ENCODE results near the gene SLF2. TPM values are rescaled to one million over a fixed set of nuclear protein-coding genes. Genes with fewer than 3 reads are reported as not detected.

The SLF2 gene
- total and polyA plus RNA-seq, 8 donors = 9.5 to 16.8 (median 11.8) TPM

DNA sequence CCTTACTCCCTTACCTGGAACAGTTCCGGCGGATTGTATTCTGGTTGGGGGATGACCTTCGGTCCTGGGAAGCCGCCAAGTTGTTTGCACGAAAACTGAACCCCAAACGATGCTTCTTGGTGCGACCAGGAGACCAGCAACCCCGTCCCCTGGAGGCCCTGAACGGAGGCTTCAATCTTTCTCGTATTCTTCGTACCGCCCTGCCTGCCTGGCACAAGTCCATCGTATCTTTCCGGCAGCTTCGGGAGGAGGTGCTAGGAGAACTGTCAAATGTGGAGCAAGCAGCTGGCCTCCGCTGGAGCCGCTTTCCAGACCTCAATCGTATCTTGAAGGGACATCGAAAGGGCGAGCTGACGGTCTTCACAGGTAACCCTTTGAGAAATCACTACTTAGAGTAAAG is 76.3 kb downstream of the SLF2 start:
- peaks cover 0 to 3% (median 0%) of the 10 kb centered on the region in 3 donors for H3K36me3 ChIP-seq

DNA sequence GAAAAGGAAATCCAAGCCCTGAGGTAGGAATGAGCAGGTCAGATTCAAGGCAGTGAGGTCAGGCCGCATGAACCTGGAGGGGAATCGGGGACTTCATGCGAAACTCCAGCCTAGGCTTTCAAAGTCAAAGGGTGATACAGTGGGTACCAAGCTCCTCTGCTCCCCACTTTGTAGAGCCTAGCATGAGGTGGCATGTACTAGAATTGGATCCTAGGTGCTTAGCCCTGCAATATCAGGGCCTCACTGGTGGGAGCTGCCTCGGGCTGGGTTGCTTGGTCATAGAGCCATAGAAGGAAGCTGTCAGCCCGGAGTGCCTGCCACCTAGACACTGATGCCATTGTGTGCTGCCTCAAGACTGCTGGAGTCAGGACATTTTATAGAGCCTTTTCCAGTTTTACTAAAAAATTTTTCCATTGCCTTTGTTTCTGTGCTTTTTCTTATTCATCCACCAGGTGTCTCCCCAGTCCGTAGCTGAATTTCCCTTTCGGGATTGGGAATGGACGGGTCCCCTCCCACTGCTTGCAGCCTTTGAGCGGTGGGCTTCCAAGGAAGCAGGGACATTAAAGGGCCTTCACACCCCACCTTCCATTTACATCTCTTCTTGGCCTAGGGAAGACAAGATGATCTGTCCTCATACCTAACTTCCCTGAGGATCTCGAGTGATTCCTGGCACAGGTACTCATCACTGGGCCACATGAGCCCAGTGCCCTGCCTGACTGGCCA is 81.4 kb downstream of the SLF2 start:
- H3K4me3 ChIP-seq = no peak overlapping the region
- H3K4me1 ChIP-seq = peaks cover 0 to 12% (median 8%) of the 10 kb centered on the region in 3 donors
- intact Hi-C loops (cut with DNase I) = no loop called here
- no peak for FAIRE-seq
- H3K27me3 ChIP-seq = no peaks in the 10 kb centered on the region
- TF ChIP-seq, protein P1, sequence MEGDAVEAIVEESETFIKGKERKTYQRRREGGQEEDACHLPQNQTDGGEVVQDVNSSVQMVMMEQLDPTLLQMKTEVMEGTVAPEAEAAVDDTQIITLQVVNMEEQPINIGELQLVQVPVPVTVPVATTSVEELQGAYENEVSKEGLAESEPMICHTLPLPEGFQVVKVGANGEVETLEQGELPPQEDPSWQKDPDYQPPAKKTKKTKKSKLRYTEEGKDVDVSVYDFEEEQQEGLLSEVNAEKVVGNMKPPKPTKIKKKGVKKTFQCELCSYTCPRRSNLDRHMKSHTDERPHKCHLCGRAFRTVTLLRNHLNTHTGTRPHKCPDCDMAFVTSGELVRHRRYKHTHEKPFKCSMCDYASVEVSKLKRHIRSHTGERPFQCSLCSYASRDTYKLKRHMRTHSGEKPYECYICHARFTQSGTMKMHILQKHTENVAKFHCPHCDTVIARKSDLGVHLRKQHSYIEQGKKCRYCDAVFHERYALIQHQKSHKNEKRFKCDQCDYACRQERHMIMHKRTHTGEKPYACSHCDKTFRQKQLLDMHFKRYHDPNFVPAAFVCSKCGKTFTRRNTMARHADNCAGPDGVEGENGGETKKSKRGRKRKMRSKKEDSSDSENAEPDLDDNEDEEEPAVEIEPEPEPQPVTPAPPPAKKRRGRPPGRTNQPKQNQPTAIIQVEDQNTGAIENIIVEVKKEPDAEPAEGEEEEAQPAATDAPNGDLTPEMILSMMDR (IDR thresholded peaks at IDR 0.05) = peak in 3 of 4 donors; percentile 34 to 44 (median 41)
- no peak for ATAC-seq
- no peak overlapping the region for H3K27ac ChIP-seq
- WGBS, 2 donors = 48 to 49% methylated on average over 10 of the region's 10 CpGs
- no peaks in the 10 kb centered on the region for H3K9me3 ChIP-seq
- peak in 1 of 6 donors; percentile 33 for DNase-seq
- H3K36me3 ChIP-seq = peaks cover 0 to 3% (median 0%) of the 10 kb centered on the region in 3 donors

More for the DNA sequence above, 76.3 kb downstream of the SLF2 start:
- Histone ChIP-seq H3K4me1 (peaks cover 7 to 27% (median 14%) of the 10 kb centered on the region in 3 donors), H3K9me3 (no peaks in the 10 kb centered on the region), H3K27ac (no peak overlapping the region), H3K4me3 (peak overlapping the region in 1 of 4 donors; percentile 93), H3K27me3 (no peaks in the 10 kb centered on the region)
- WGBS, 2 donors = 56 to 67% methylated on average over 21 of the region's 21 CpGs
- ATAC-seq = peak in 1 of 4 donors; percentile 13
- no peak for FAIRE-seq
- intact Hi-C loops (cut with DNase I) = no loop called here
- TF ChIP-seq, protein P1 (IDR thresholded peaks at IDR 0.05) = no peak
- DNase-seq = peak in 3 of 6 donors; percentile 41 to 76 (median 54)

DNA sequence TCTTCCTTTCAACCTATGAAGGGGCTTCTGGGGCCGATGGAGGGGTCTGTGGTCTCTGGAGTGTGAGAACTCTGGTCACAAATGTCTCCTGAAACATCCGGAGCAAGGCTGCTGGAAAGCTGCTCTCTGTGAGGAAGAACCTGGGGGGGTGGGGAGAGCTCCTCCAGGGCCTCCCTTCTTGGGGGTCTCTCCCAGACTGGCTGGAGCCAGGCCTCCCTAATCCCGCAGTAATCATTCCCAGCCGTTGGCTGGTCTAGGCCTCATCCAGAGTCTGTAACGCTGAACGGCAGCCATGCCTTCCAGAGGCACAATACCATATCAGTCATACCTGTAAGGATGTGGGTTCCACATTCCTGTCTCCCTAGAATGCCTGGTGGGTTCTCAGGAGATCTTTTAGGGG is 82.4 kb downstream of the SLF2 start:
- no peak overlapping the region for H3K27ac ChIP-seq
- TF ChIP-seq, protein P1 (IDR thresholded peaks at IDR 0.05) = no peak
- FAIRE-seq (no peak), ATAC-seq (no peak), DNase-seq (peak in 1 of 6 donors; percentile 25)
- peaks cover 0 to 3% (median 0%) of the 10 kb centered on the region in 3 donors for H3K36me3 ChIP-seq
- H3K4me3 ChIP-seq = no peak overlapping the region
- H3K9me3 ChIP-seq = no peaks in the 10 kb centered on the region
- H3K4me1 ChIP-seq = peaks cover 0 to 10% (median 8%) of the 10 kb centered on the region in 3 donors
- intact Hi-C loops (cut with DNase I) = no loop called here
- no peaks in the 10 kb centered on the region for H3K27me3 ChIP-seq
- 62 to 75% methylated on average over 6 of the region's 6 CpGs for WGBS, 2 donors

DNA sequence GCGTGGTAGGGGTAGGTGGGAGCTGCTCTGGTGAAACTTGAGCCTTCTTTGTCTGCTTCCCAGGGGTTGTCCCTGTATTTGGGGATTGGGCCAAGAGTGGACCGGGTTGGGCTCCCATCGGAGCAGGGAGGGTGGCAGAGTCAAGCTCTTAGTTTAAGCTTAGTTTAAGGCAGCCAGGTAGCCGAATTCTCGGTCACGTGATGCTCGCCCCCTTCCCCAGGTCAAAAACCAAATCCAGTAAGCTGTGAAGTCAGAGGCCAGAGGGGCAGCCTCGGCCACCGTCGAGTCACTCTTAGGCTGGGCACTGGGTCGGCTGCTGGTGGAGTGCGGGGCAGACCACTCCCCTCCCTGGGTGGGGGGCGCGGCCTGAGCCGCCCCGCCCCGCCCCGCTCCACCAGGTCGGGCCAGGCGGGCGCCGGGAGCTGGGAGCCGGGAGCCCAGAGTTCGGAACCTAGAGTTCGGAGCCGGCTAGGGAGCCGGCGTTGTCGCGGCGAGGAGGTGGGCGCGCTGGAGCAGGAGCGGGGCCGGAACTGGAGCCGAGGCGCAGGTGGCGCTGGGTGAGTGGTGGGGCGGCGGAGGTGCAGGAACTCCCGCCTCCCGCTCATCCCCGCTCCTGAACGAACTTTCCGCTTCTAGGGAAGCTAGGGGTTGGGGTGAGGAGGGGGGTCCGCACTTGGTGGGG is 84.1 kb downstream of the SLF2 start:
- H3K4me1 ChIP-seq = peaks cover 0 to 20% (median 8%) of the 10 kb centered on the region in 3 donors
- H3K36me3 ChIP-seq = no peaks in the 10 kb centered on the region
- peak; percentile 13 to 46 (median 18) for ATAC-seq
- peak; percentile 43 to 87 (median 67) for DNase-seq
- H3K27me3 ChIP-seq = no peaks in the 10 kb centered on the region
- FAIRE-seq = no peak
- TF ChIP-seq, protein P1 (IDR thresholded peaks at IDR 0.05) = no peak
- peak overlapping the region; percentile 95 to 99 (median 98) for H3K27ac ChIP-seq
- intact Hi-C loops (cut with DNase I) = no loop called here
- 2 to 3% methylated on average over 38 to 46 of the region's 46 CpGs for WGBS, 2 donors
- H3K9me3 ChIP-seq = no peaks in the 10 kb centered on the region
- peak overlapping the region; percentile 47 to 91 (median 84) for H3K4me3 ChIP-seq

Data from pancreas (tissue), 10 donors.